Kidney (tissue), 14 donors: ENCODE measurements around the gene YIPF1. TPM values are rescaled to one million over a fixed set of nuclear protein-coding genes. Genes with fewer than 3 reads are reported as not detected.

Experiments
- DNase-seq, 5 donors: peaks; one replicate each; pipeline ENCODE4 v3.0.0-alpha.2; 2013 to 2020
- FAIRE-seq: peaks from 2 replicates; lab custom pipeline; 2012; peaks lifted over from hg19 to GRCh38; lab: Jason Lieb, UNC
- H3K27ac ChIP-seq, 2 donors: one replicate each; pipeline ENCODE4 v1.7.0; 2013; ENCODE audit warnings: low read depth in 2 of 2, low read length in 2 of 2, inconsistent platforms in 1 of 2
- H3K27me3 ChIP-seq: one replicate; pipeline ENCODE4 v1.7.1; 2013; ENCODE audit warnings: low read length, inconsistent platforms; ENCODE audit not compliant: control insufficient read depth, insufficient read depth
- H3K36me3 ChIP-seq, 3 donors: one replicate each; pipeline versions ENCODE4 v1.7.0 to v1.7.1; 2013; ENCODE audit warnings: low read length in 3 of 3, control low read depth in 1 of 3, inconsistent platforms in 1 of 3; ENCODE audit not compliant: insufficient read depth in 3 of 3, control insufficient read depth in 2 of 3
- H3K4me1 ChIP-seq, 3 donors: one replicate each; pipeline versions ENCODE4 v1.7.0 to v1.7.1; 2013; ENCODE audit warnings: low read length in 3 of 3, inconsistent platforms in 1 of 3, low read depth in 1 of 3; ENCODE audit not compliant: control insufficient read depth in 2 of 3, insufficient read depth in 2 of 3
- H3K4me3 ChIP-seq, 3 donors: one replicate each; pipeline versions ENCODE4 v1.7.0 to v1.8.1; 2013; ENCODE audit warnings: low read length in 3 of 3, control low read depth in 1 of 3, inconsistent platforms in 1 of 3
- H3K9ac ChIP-seq, 3 donors: one replicate each; pipeline versions ENCODE4 v1.7.0 to v1.7.1; 2013; ENCODE audit warnings: low read length in 3 of 3, control low read depth in 1 of 3, inconsistent platforms in 1 of 3
- H3K9me3 ChIP-seq, 3 donors: one replicate each; pipeline versions ENCODE4 v1.7.0 to v1.7.1; 2013; ENCODE audit warnings: low read length in 3 of 3, control low read depth in 1 of 3, inconsistent platforms in 1 of 3; ENCODE audit not compliant: control insufficient read depth in 2 of 3, insufficient read depth in 1 of 3
- intact Hi-C: fragments of 100-400 bp; cut with DNase I; formaldehyde crosslinking; loops from one replicate; pipeline ENCODE4 v1.11.1; 2022
- polyA plus RNA-seq: library from polyadenylated mRNA; stranded (reverse); fragments of 350-450 nt; fragmentation: Illumina TruSeq; extraction: RNeasy Lipid Tissue Mini Kit (QIAGEN cat#74804); gene quantifications from one replicate; pipeline ENCODE4 v1.2.3, GENCODE V29; 2014; ENCODE audit warnings: low read depth, low replicate concordance; ENCODE audit not compliant: insufficient read depth
- total RNA-seq: library from RNA; stranded (reverse); fragmentation: NEBNext Ultra II Directional; extraction: Animal tissue kit (Norgen Biotek cat#: 25700); gene quantifications from one replicate; pipeline ENCODE4 v1.2.1, GENCODE V29; 2021
- TF ChIP-seq, protein P1 (sequence below): IDR thresholded peaks from 3 replicates; pipeline ENCODE4 v1.5.1; 2012; ENCODE audit warnings: mild to moderate bottlenecking, moderate library complexity, borderline replicate concordance; ENCODE audit not compliant: insufficient read depth; ENCODE audit errors: extremely low read depth
- donor health status: control.
- donor health status: control.
- donor health status: control.
- donor health status: control.
- donor health status: control.
- donor health status: DM: yes; HTN: yes; CAD: no.
- donor health status: Normal renal cell carcinoma (clear cell type).

The YIPF1 gene
- total and polyA plus RNA-seq, 2 donors from 2014 or later = 33.3 to 49.4 TPM

DNA sequence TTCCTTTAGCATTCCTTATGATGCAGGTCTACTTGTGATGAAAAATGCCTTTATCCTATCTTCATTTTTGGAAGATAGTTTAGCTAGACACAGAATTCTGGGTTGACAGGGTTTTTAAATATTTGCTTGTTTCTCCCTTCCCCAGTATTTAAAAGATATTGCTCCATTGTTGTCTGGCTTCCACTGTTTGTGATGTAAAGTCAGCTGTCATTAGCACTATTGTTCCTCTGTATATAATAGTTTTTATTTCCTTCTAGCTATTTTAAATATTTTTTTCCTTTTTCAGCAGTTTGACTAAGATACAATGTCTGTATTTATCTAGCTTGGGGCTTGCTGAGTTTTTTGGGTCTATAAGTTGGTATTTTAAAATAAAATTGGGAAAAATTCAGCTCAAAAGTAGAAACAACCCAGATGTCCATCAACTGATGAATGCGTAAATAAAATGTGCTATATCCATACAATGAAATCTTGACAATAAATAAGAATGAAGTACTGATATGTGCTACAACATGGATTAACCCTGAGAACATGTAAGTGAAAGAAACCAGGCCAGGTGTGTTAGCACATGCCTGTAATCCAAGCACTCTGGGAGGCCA is 44.7 kb upstream of the YIPF1 start:
- no peaks in the 10 kb centered on the region for H3K9me3 ChIP-seq
- TF ChIP-seq, protein P1, sequence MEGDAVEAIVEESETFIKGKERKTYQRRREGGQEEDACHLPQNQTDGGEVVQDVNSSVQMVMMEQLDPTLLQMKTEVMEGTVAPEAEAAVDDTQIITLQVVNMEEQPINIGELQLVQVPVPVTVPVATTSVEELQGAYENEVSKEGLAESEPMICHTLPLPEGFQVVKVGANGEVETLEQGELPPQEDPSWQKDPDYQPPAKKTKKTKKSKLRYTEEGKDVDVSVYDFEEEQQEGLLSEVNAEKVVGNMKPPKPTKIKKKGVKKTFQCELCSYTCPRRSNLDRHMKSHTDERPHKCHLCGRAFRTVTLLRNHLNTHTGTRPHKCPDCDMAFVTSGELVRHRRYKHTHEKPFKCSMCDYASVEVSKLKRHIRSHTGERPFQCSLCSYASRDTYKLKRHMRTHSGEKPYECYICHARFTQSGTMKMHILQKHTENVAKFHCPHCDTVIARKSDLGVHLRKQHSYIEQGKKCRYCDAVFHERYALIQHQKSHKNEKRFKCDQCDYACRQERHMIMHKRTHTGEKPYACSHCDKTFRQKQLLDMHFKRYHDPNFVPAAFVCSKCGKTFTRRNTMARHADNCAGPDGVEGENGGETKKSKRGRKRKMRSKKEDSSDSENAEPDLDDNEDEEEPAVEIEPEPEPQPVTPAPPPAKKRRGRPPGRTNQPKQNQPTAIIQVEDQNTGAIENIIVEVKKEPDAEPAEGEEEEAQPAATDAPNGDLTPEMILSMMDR = no peak
- no peak overlapping the region for H3K4me3 ChIP-seq
- peaks cover 0 to 2% (median 0%) of the 10 kb centered on the region in 3 donors for H3K36me3 ChIP-seq
- H3K9ac ChIP-seq = no peak overlapping the region
- no peaks in the 10 kb centered on the region for H3K4me1 ChIP-seq
- no peak overlapping the region for H3K27ac ChIP-seq
- DNase-seq = peak in 1 of 5 donors; percentile 27
- intact Hi-C loops = no loop called here
- no peak for FAIRE-seq
- no peaks in the 10 kb centered on the region for H3K27me3 ChIP-seq

DNA sequence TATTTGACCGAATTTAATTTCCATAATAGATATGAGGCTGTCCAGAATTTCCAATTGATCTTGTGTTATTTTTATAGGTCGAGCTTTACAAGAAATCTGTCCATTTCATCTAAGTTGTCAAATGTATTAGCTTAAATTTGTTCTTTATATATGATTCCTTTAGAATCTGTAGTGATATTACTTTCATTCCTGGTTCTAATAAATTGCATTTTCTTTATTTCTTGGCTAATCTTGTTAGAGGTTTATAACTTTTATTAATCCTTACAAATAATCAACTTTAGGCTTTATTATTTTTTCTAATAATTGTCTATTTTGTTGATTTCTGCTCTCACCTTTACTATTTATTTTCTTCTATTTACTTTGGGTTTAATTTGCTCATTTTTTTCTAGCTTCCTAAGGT is 41.9 kb upstream of the YIPF1 start:
- H3K4me3 ChIP-seq = no peak overlapping the region
- intact Hi-C loops = no loop called here
- peak; percentile 21 for FAIRE-seq
- no peak for DNase-seq
- peaks cover 0 to 8% (median 2%) of the 10 kb centered on the region in 3 donors for H3K36me3 ChIP-seq
- no peaks in the 10 kb centered on the region for H3K4me1 ChIP-seq
- H3K9ac ChIP-seq = no peak overlapping the region
- no peaks in the 10 kb centered on the region for H3K27me3 ChIP-seq
- H3K9me3 ChIP-seq = no peaks in the 10 kb centered on the region
- no peak overlapping the region for H3K27ac ChIP-seq
- TF ChIP-seq, protein P1 = no peak

DNA sequence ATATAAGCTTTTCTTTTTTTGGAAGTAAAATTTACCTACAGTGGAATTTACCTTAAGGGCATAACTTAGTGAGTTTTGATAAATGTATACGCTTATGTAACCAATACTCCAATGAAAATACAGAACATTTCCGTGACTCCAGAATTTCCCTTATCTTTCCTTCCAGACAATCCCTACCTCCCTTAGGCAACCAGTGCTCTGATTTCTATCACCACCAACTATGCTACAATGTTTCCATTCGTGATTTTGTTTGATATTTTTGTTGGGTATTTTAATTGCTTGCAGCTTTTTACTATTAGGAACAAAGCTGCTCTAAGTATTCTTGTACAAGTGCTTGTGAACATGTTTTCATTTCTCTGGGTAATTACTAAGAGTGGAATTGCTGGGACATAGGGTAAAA is 41.3 kb upstream of the YIPF1 start:
- Histone ChIP-seq H3K27ac (no peak overlapping the region), H3K4me3 (no peak overlapping the region), H3K9me3 (no peaks in the 10 kb centered on the region), H3K4me1 (no peaks in the 10 kb centered on the region), H3K27me3 (no peaks in the 10 kb centered on the region), H3K36me3 (peaks cover 0 to 8% (median 2%) of the 10 kb centered on the region in 3 donors), H3K9ac (no peak overlapping the region)
- intact Hi-C loops = no loop called here
- FAIRE-seq (no peak), DNase-seq (no peak)
- TF ChIP-seq, protein P1 = no peak
